Measurements from ENCODE around the gene RHD. TPM values are rescaled to one million over a fixed set of nuclear protein-coding genes. Genes with fewer than 3 reads are reported as not detected.

Gene RHD
- total RNA-seq, 1 donor from 2014 or later: not detected

GRCh38 chr1:25238046-25238445 lies 34.3 kb upstream of the RHD start:
- ATAC-seq (no peak), DNase-seq (no peak)
- Histone ChIP-seq H3K36me3 (peaks cover 50% of the 10 kb centered on the region), H3K27ac (no peak overlapping the region), H3K4me1 (peaks cover 50% of the 10 kb centered on the region), H3K27me3 (ENCODE audit: low read depth) (no peaks in the 10 kb centered on the region), H3K4me3 (no peak overlapping the region), H3K9me3 (no peaks in the 10 kb centered on the region)
- no peak for TF ChIP-seq CTCF (IDR thresholded peaks at IDR 0.05)
- intact Hi-C loops (cut with DNase I): no loop called here

- intact Hi-C loops (cut with DNase I): no loop called here
- Histone ChIP-seq H3K9me3 (no peaks in the 10 kb centered on the region), H3K4me1 (peaks cover 52% of the 10 kb centered on the region), H3K27me3 (ENCODE audit: low read depth) (no peaks in the 10 kb centered on the region), H3K36me3 (peaks cover 58% of the 10 kb centered on the region), H3K27ac (peak overlapping the region; percentile 86), H3K4me3 (peak overlapping the region; percentile 55)
- ATAC-seq (peak; percentile 96 to 97), DNase-seq (peak; percentile 95)
- TF ChIP-seq CTCF (IDR thresholded peaks at IDR 0.05): peak; percentile 64
Measured at GRCh38 chr1:25239681-25240541, 32.4 kb upstream of the RHD start.

- intact Hi-C loops (cut with DNase I): no loop called here
- TF ChIP-seq CTCF (IDR thresholded peaks at IDR 0.05): no peak
- peaks cover 63% of the 10 kb centered on the region for H3K36me3 ChIP-seq
- no peak overlapping the region for H3K27ac ChIP-seq
- H3K4me3 ChIP-seq: no peak overlapping the region
- no peaks in the 10 kb centered on the region for H3K27me3 ChIP-seq (ENCODE audit: low read depth)
- H3K9me3 ChIP-seq: no peaks in the 10 kb centered on the region
- ATAC-seq (no peak), DNase-seq (no peak)
- peaks cover 48% of the 10 kb centered on the region for H3K4me1 ChIP-seq
Measured at GRCh38 chr1:25243907-25244306, 28.4 kb upstream of the RHD start.

- DNase-seq (no peak), ATAC-seq (no peak)
- no peak for TF ChIP-seq CTCF (IDR thresholded peaks at IDR 0.05)
- Histone ChIP-seq H3K4me3 (peak overlapping the region; percentile 98), H3K4me1 (peaks cover 39% of the 10 kb centered on the region), H3K27me3 (ENCODE audit: low read depth) (no peaks in the 10 kb centered on the region), H3K36me3 (peaks cover 61% of the 10 kb centered on the region), H3K27ac (no peak overlapping the region), H3K9me3 (no peaks in the 10 kb centered on the region)
- intact Hi-C loops (cut with DNase I): no loop called here
Measured at GRCh38 chr1:25245393-25245792, 26.9 kb upstream of the RHD start.

- Histone ChIP-seq H3K4me1 (peaks cover 33% of the 10 kb centered on the region), H3K27me3 (ENCODE audit: low read depth) (no peaks in the 10 kb centered on the region), H3K36me3 (peaks cover 55% of the 10 kb centered on the region), H3K4me3 (peak overlapping the region; percentile 98), H3K27ac (peak overlapping the region; percentile 99), H3K9me3 (no peaks in the 10 kb centered on the region)
- no peak for TF ChIP-seq CTCF (IDR thresholded peaks at IDR 0.05)
- intact Hi-C loops (cut with DNase I): no loop called here
- DNase-seq (no peak), ATAC-seq (peak; percentile 3 to 15)
Measured at GRCh38 chr1:25245809-25246599, 26.3 kb upstream of the RHD start.

Data from lower lobe of right lung (tissue), 2 donors.